Upper lobe of left lung (tissue), 4 donors: Measurements from ENCODE around the gene UBAC2.

Experiments
- EP300 ChIP-seq, 4 donors: sonication (generic); formaldehyde crosslinking; IDR thresholded peaks; one replicate each; pipeline ENCODE4 v1.5.1; 2017; ENCODE audit warnings: antibody characterized with exemption in 4 of 4, control low read depth in 2 of 4
- POLR2A ChIP-seq, 4 donors: fragments of 450-650 bp; IDR thresholded peaks; one replicate each; pipeline ENCODE4 v1.5.1; 2016 to 2017; ENCODE audit warnings: antibody characterized with exemption in 4 of 4, mild to moderate bottlenecking in 2 of 4
- POLR2AphosphoS5 ChIP-seq, 2 donors: sonication (generic); formaldehyde crosslinking; IDR thresholded peaks; one replicate each; pipeline ENCODE4 v1.5.1; 2017; ENCODE audit warnings: antibody characterized with exemption in 2 of 2
- TF ChIP-seq, protein P1 (sequence below), 6 experiments: fragments of 450-650 bp in 4 of 6; fragments of 200-600 bp in 2 of 6; sonication (generic) in 2 of 6; IDR thresholded peaks; one replicate each; pipeline ENCODE4 v1.5.1; 2016 to 2019; ENCODE audit warnings: antibody characterized with exemption in 6 of 6

DNA sequence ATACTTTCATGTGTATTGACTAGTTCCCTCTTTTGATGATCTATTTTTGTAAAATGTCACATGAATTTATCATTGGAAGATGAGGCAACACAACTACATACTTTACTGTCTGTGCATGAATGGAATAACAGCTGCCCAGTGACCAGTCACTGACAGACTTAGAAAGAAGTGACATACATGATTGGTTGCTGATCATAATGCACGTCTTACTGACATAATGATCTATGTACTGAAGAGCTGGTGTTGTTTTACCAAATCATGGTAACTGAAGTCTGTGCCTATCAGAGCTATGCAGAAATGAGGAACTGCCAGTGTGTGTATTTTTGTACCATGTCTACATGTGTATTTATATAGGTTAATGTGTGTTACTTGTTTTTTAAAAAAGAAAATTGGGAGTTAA lies 31.1 kb downstream of the UBAC2 start:
- TF ChIP-seq POLR2AphosphoS5 (IDR thresholded peaks at IDR 0.05) (no peak), POLR2A (IDR thresholded peaks at IDR 0.05) (no peak), EP300 (IDR thresholded peaks at IDR 0.05) (no peak)
- TF ChIP-seq, protein P1, sequence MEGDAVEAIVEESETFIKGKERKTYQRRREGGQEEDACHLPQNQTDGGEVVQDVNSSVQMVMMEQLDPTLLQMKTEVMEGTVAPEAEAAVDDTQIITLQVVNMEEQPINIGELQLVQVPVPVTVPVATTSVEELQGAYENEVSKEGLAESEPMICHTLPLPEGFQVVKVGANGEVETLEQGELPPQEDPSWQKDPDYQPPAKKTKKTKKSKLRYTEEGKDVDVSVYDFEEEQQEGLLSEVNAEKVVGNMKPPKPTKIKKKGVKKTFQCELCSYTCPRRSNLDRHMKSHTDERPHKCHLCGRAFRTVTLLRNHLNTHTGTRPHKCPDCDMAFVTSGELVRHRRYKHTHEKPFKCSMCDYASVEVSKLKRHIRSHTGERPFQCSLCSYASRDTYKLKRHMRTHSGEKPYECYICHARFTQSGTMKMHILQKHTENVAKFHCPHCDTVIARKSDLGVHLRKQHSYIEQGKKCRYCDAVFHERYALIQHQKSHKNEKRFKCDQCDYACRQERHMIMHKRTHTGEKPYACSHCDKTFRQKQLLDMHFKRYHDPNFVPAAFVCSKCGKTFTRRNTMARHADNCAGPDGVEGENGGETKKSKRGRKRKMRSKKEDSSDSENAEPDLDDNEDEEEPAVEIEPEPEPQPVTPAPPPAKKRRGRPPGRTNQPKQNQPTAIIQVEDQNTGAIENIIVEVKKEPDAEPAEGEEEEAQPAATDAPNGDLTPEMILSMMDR (IDR thresholded peaks at IDR 0.05) = no peak
